ENCODE results near the gene MARCKS. TPM values are rescaled to one million over a fixed set of nuclear protein-coding genes. Genes with fewer than 3 reads are reported as not detected.

The MARCKS gene, protein sequence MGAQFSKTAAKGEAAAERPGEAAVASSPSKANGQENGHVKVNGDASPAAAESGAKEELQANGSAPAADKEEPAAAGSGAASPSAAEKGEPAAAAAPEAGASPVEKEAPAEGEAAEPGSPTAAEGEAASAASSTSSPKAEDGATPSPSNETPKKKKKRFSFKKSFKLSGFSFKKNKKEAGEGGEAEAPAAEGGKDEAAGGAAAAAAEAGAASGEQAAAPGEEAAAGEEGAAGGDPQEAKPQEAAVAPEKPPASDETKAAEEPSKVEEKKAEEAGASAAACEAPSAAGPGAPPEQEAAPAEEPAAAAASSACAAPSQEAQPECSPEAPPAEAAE
- 35.3 TPM for total RNA-seq (2021; ENCODE audit: unreplicated experiment)
- 30.9 TPM for polyA plus RNA-seq (2012; ENCODE audit: insufficient read length)
- percentile 87 among the genes with signal in this experiment for Bru-seq, nascent RNA
- BruChase-seq, experiment 1, labeled RNA remaining after a 2-hour chase: percentile 97 among the genes with signal in this experiment
- BruChase-seq, experiment 2, labeled RNA remaining after a 6-hour chase: percentile 99 among the genes with signal in this experiment
- long read RNA-seq, full-length matches to known transcripts: 29 of 88 reads
- long read RNA-seq, partial matches to known transcripts: 57 of 88 reads
- long read RNA-seq, other reads (novel, unspliced or antisense): 2 of 88 reads

DNA sequence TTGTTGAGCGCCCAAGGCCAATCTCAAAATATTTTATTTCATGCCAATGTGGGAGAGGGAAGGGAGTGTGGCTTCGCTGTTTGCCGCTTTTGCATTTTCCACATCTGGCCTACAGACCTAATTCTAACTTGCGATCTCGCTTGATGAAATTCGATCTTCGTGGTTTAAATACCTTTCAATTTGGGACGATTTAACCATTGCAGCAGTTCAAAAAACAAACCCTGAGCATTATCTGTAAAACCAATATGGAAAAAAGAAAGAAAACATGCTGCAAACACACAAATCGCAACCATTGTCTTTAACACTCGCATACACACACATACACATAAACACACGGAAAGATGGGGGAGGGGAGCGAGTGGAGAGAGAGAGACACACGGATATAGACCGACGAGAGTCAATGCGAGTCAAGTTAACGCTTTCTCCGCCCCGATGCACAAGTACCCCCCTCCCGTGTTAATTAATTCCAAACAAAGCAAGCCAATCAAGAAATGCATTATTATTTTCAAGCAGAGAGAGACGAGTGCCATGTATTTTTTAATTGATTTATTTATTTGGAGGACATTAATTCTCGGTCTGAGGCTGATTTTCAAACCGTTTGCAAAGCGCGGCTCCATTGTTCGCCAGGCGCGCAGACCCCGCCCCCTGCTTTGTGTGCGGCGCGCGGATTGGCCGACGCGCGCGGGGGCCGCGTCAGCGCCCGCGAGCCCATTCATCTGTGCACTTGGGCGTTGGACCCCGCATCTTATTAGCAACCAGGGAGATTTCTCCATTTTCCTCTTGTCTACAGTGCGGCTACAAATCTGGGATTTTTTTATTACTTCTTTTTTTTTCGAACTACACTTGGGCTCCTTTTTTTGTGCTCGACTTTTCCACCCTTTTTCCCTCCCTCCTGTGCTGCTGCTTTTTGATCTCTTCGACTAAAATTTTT lies at the start of gene MARCKS:
TSS of gene MARCKS (plus strand) at position 721 of the 931 bp plus-strand sequence. CDS start 401 bp downstream, outside the sequence.
- Histone ChIP-seq H3K27me3 (ENCODE audit: control insufficient read depth, insufficient read depth, low read length) (peaks cover 19% of the 10 kb centered on the region), H3K36me3 (ENCODE audit: control insufficient read depth, insufficient read depth, low read length) (peaks cover 4% of the 10 kb centered on the region; the same call in 1 of the 2 replicates), H3K4me1 (ENCODE audit: control insufficient read depth, insufficient read depth, low read length) (peaks cover 6% of the 10 kb centered on the region; the same call in 1 of the 2 replicates), H3K4me3 (ENCODE audit: low read depth in 2 of 2, low read length in 2 of 2) (peak within 1 kb of the TSS; percentile 78 to 86), H3K27ac (ENCODE audit: low read length) (peak within 1 kb of the TSS; percentile 88), H3K9me3 (ENCODE audit: control insufficient read depth, insufficient read depth, low read depth, low read length) (no peaks in the 10 kb centered on the region)
- no TSS peak for BruUV-seq (replicated peaks)
- intact Hi-C loops (cut with micrococcal nuclease; ENCODE audit: unreplicated experiment) (loop anchor here (5.0 to 10.0 kb wide), 4 partner anchors 442 to 1675 kb away; no protein-coding TSS in a partner anchor), in situ Hi-C loops (cut with HindIII; ENCODE audit: low pct_unique_long_range_greater_than_20kb, low sequenced_read_pairs) (no loop called here)
- DNase-seq (ENCODE audit: low read depth, low spot score) (no peak), ATAC-seq (peak; percentile 76)
- ChIA-PET POLR2A (no interaction called here), CTCF (no interaction called here)
- TF ChIP-seq SIN3A (IDR thresholded peaks at IDR 0.05; ENCODE audit: borderline replicate concordance, insufficient read depth, low read depth, low read length): 0 out of 2 replicates have a peak, but pooled peaks have one; percentile 36
- TF ChIP-seq, protein P1, sequence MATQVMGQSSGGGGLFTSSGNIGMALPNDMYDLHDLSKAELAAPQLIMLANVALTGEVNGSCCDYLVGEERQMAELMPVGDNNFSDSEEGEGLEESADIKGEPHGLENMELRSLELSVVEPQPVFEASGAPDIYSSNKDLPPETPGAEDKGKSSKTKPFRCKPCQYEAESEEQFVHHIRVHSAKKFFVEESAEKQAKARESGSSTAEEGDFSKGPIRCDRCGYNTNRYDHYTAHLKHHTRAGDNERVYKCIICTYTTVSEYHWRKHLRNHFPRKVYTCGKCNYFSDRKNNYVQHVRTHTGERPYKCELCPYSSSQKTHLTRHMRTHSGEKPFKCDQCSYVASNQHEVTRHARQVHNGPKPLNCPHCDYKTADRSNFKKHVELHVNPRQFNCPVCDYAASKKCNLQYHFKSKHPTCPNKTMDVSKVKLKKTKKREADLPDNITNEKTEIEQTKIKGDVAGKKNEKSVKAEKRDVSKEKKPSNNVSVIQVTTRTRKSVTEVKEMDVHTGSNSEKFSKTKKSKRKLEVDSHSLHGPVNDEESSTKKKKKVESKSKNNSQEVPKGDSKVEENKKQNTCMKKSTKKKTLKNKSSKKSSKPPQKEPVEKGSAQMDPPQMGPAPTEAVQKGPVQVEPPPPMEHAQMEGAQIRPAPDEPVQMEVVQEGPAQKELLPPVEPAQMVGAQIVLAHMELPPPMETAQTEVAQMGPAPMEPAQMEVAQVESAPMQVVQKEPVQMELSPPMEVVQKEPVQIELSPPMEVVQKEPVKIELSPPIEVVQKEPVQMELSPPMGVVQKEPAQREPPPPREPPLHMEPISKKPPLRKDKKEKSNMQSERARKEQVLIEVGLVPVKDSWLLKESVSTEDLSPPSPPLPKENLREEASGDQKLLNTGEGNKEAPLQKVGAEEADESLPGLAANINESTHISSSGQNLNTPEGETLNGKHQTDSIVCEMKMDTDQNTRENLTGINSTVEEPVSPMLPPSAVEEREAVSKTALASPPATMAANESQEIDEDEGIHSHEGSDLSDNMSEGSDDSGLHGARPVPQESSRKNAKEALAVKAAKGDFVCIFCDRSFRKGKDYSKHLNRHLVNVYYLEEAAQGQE (IDR thresholded peaks at IDR 0.05; ENCODE audit: insufficient read depth in 1 of 2, low read depth in 2 of 2, low read length in 1 of 2): no peak
- peak; percentile 60; the same call in 1 of the 2 replicates for TF ChIP-seq POLR2AphosphoS5 (IDR thresholded peaks at IDR 0.05; ENCODE audit: low read depth, low read length)
- peak; percentile 79 for TF ChIP-seq TCF7L2 (IDR thresholded peaks at IDR 0.05; ENCODE audit: low read depth, low read length)
- TF ChIP-seq, protein P2, sequence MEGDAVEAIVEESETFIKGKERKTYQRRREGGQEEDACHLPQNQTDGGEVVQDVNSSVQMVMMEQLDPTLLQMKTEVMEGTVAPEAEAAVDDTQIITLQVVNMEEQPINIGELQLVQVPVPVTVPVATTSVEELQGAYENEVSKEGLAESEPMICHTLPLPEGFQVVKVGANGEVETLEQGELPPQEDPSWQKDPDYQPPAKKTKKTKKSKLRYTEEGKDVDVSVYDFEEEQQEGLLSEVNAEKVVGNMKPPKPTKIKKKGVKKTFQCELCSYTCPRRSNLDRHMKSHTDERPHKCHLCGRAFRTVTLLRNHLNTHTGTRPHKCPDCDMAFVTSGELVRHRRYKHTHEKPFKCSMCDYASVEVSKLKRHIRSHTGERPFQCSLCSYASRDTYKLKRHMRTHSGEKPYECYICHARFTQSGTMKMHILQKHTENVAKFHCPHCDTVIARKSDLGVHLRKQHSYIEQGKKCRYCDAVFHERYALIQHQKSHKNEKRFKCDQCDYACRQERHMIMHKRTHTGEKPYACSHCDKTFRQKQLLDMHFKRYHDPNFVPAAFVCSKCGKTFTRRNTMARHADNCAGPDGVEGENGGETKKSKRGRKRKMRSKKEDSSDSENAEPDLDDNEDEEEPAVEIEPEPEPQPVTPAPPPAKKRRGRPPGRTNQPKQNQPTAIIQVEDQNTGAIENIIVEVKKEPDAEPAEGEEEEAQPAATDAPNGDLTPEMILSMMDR (IDR thresholded peaks at IDR 0.05): no peak

DNA sequence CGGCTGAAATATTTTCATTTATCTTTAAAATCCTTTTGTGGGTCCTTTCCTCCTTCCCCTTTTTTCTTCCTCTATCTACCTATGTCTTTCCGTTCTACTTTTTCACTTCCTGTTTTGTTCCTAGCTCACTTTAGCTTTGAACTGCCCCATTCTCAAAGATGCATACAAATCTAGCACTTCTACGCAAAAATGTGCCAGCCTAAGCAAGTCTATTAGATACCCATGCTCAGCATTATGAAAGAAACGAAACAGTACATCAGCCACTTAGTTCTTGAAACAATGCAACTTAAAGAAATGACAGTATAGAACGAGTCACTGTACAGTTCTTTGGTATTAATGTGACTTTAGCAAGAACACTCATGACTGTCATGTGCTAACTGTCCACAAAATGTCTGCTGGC lies 47.3 kb upstream of the MARCKS start:
- Histone ChIP-seq H3K4me1 (ENCODE audit: control insufficient read depth, insufficient read depth, low read length) (no peaks in the 10 kb centered on the region), H3K4me3 (ENCODE audit: low read depth in 2 of 2, low read length in 2 of 2) (no peak overlapping the region), H3K27me3 (ENCODE audit: control insufficient read depth, insufficient read depth, low read length) (no peaks in the 10 kb centered on the region), H3K36me3 (ENCODE audit: control insufficient read depth, insufficient read depth, low read length) (no peaks in the 10 kb centered on the region), H3K9me3 (ENCODE audit: control insufficient read depth, insufficient read depth, low read depth, low read length) (no peaks in the 10 kb centered on the region), H3K27ac (ENCODE audit: low read length) (no peak overlapping the region)
- in situ Hi-C loops (cut with HindIII; ENCODE audit: low pct_unique_long_range_greater_than_20kb, low sequenced_read_pairs) (no loop called here), intact Hi-C loops (cut with micrococcal nuclease; ENCODE audit: unreplicated experiment) (no loop called here)
- CTCF ChIA-PET: no interaction called here
- DNase-seq (ENCODE audit: low read depth, low spot score): no peak
- BruUV-seq (replicated peaks): no TSS peak
- TF ChIP-seq TCF7L2 (IDR thresholded peaks at IDR 0.05; ENCODE audit: low read depth, low read length) (no peak), POLR2AphosphoS5 (IDR thresholded peaks at IDR 0.05; ENCODE audit: low read depth, low read length) (no peak), SIN3A (IDR thresholded peaks at IDR 0.05; ENCODE audit: borderline replicate concordance, insufficient read depth, low read depth, low read length) (no peak)
- TF ChIP-seq, protein P1 (IDR thresholded peaks at IDR 0.05; ENCODE audit: insufficient read depth in 1 of 2, low read depth in 2 of 2, low read length in 1 of 2): no peak
- TF ChIP-seq, protein P2 (IDR thresholded peaks at IDR 0.05): no peak
- ATAC-seq: no peak
- POLR2A ChIA-PET: no interaction called here

All from Panc1 (cell line).